Bronchial smooth muscle cell (primary cell): Measurements from ENCODE around the gene VCX. TPM values are rescaled to one million over a fixed set of nuclear protein-coding genes. Genes with fewer than 3 reads are reported as not detected.

Experiments used
- total RNA-seq: library from RNA; depleted of rRNA; stranded (reverse); fragments of >200 nt; gene quantifications from 2 replicates; pipeline ENCODE4 v1.2.1, GENCODE V29; 2014

VCX gene
- total RNA-seq: not detected in 2 replicates

DNA sequence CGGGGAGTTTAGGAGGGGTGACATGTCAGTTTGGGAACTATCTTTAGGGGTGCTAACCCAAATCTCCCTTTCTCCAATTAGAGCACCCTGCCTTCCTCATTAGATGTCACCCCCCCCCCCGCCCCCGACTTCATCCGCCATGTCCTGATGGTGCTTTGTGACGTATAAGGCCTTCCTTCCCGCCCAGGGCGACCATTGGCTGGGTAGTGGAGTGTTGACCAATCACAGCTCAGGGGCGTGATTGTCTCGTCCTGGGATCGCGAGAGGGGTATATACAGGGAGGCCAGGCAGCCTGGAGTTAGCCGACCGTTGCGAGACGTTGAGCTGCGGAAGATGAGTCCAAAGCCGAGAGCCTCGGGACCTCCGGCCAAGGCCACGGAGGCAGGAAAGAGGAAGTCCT lies at the start of gene VCX:
Gene VCX (plus strand): TSS at position 301 of the 400 bp plus-strand sequence. CDS start 33 bp downstream, at position 334.

Other genes starting within 250 kb of the VCX start
- gene PNPLA4, start 84.2 kb downstream of the VCX start, total RNA-seq: 14.3 and 14.6 TPM in 2 replicates